Measurements from ENCODE around the gene MRPS9.

Gene MRPS9

GRCh38 chr2:105116348-105116747, 78.5 kb downstream of the MRPS9 start:
- Histone ChIP-seq H2AFZ (ENCODE audit: low read depth) (no peak overlapping the region), H4K20me1 (ENCODE audit: insufficient read depth) (no peaks in the 10 kb centered on the region), H3K36me3 (ENCODE audit: insufficient read depth) (no peaks in the 10 kb centered on the region), H3K4me1 (ENCODE audit: low read depth, poor library complexity, severe bottlenecking) (peaks cover 17% of the 10 kb centered on the region), H3K9ac (no peak overlapping the region), H3K27me3 (ENCODE audit: insufficient read depth, low read depth) (no peaks in the 10 kb centered on the region), H3K4me3 (IDR thresholded peaks at IDR 0.05; ENCODE audit: insufficient read depth, low read depth, low read length) (no peak overlapping the region), H3K79me2 (ENCODE audit: insufficient read depth, low read depth) (no peaks in the 10 kb centered on the region), H3K27ac (no peak overlapping the region), H3K4me2 (no peak overlapping the region)
- no peak for TF ChIP-seq CTCF (conservative IDR thresholded peaks at IDR 0.05; ENCODE audit: low read depth, low read length)

- Histone ChIP-seq H3K36me3 (ENCODE audit: insufficient read depth) (no peaks in the 10 kb centered on the region), H2AFZ (ENCODE audit: low read depth) (no peak overlapping the region), H4K20me1 (ENCODE audit: insufficient read depth) (no peaks in the 10 kb centered on the region), H3K27ac (no peak overlapping the region), H3K4me2 (no peak overlapping the region), H3K4me1 (ENCODE audit: low read depth, poor library complexity, severe bottlenecking) (peaks cover 5% of the 10 kb centered on the region), H3K4me3 (IDR thresholded peaks at IDR 0.05; ENCODE audit: insufficient read depth, low read depth, low read length) (no peak overlapping the region), H3K79me2 (ENCODE audit: insufficient read depth, low read depth) (no peaks in the 10 kb centered on the region), H3K9ac (no peak overlapping the region), H3K27me3 (ENCODE audit: insufficient read depth, low read depth) (no peaks in the 10 kb centered on the region)
- TF ChIP-seq CTCF (conservative IDR thresholded peaks at IDR 0.05; ENCODE audit: low read depth, low read length): no peak
Observed at GRCh38 chr2:105117565-105117964, 79.7 kb downstream of the MRPS9 start.

- TF ChIP-seq CTCF (conservative IDR thresholded peaks at IDR 0.05; ENCODE audit: low read depth, low read length): no peak
- Histone ChIP-seq H3K79me2 (ENCODE audit: insufficient read depth, low read depth) (no peaks in the 10 kb centered on the region), H3K27me3 (ENCODE audit: insufficient read depth, low read depth) (no peaks in the 10 kb centered on the region), H3K36me3 (ENCODE audit: insufficient read depth) (no peaks in the 10 kb centered on the region), H4K20me1 (ENCODE audit: insufficient read depth) (no peaks in the 10 kb centered on the region), H3K4me1 (ENCODE audit: low read depth, poor library complexity, severe bottlenecking) (no peaks in the 10 kb centered on the region), H3K27ac (no peak overlapping the region), H3K9ac (no peak overlapping the region), H3K4me3 (IDR thresholded peaks at IDR 0.05; ENCODE audit: insufficient read depth, low read depth, low read length) (no peak overlapping the region), H3K4me2 (no peak overlapping the region), H2AFZ (ENCODE audit: low read depth) (no peak overlapping the region)
Observed at GRCh38 chr2:105118960-105119359, 81.1 kb downstream of the MRPS9 start.

GRCh38 chr2:105121434-105121833, 83.6 kb downstream of the MRPS9 start:
- H3K4me1 ChIP-seq (ENCODE audit: low read depth, poor library complexity, severe bottlenecking): no peaks in the 10 kb centered on the region
- H3K36me3 ChIP-seq (ENCODE audit: insufficient read depth): no peaks in the 10 kb centered on the region
- no peak overlapping the region for H3K4me3 ChIP-seq (IDR thresholded peaks at IDR 0.05; ENCODE audit: insufficient read depth, low read depth, low read length)
- no peaks in the 10 kb centered on the region for H3K27me3 ChIP-seq (ENCODE audit: insufficient read depth, low read depth)
- H2AFZ ChIP-seq (ENCODE audit: low read depth): no peak overlapping the region
- no peak overlapping the region for H3K27ac ChIP-seq
- no peaks in the 10 kb centered on the region for H4K20me1 ChIP-seq (ENCODE audit: insufficient read depth)
- no peak overlapping the region for H3K4me2 ChIP-seq
- H3K9ac ChIP-seq: no peak overlapping the region
- TF ChIP-seq CTCF (conservative IDR thresholded peaks at IDR 0.05; ENCODE audit: low read depth, low read length): no peak
- no peaks in the 10 kb centered on the region for H3K79me2 ChIP-seq (ENCODE audit: insufficient read depth, low read depth)
